ENCODE results near the gene KXD1. TPM values are rescaled to one million over a fixed set of nuclear protein-coding genes. Genes with fewer than 3 reads are reported as not detected.
A peak's percentile ranks its signal among the peaks of the same experiment; 100 is the strongest.

The KXD1 gene
- total RNA-seq, 1 donor from 2014 or later, result 128 TPM

- TF ChIP-seq, protein P1, sequence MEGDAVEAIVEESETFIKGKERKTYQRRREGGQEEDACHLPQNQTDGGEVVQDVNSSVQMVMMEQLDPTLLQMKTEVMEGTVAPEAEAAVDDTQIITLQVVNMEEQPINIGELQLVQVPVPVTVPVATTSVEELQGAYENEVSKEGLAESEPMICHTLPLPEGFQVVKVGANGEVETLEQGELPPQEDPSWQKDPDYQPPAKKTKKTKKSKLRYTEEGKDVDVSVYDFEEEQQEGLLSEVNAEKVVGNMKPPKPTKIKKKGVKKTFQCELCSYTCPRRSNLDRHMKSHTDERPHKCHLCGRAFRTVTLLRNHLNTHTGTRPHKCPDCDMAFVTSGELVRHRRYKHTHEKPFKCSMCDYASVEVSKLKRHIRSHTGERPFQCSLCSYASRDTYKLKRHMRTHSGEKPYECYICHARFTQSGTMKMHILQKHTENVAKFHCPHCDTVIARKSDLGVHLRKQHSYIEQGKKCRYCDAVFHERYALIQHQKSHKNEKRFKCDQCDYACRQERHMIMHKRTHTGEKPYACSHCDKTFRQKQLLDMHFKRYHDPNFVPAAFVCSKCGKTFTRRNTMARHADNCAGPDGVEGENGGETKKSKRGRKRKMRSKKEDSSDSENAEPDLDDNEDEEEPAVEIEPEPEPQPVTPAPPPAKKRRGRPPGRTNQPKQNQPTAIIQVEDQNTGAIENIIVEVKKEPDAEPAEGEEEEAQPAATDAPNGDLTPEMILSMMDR (conservative IDR thresholded peaks at IDR 0.05; ENCODE audit: low read depth, low read length), result no peak
- DNase-seq (ENCODE audit: low read depth), result no peak
- no peak overlapping the region for H3K4me3 ChIP-seq (ENCODE audit: low read depth, low read length)
Observed at GRCh38 chr19:18577365-18577914, 19.8 kb downstream of the KXD1 start.

- no peak for DNase-seq (ENCODE audit: low read depth)
- no peak overlapping the region for H3K4me3 ChIP-seq (ENCODE audit: low read depth, low read length)
- TF ChIP-seq, protein P1 (conservative IDR thresholded peaks at IDR 0.05; ENCODE audit: low read depth, low read length), result no peak
Observed at GRCh38 chr19:18580311-18580710, 22.6 kb downstream of the KXD1 start.

DNA sequence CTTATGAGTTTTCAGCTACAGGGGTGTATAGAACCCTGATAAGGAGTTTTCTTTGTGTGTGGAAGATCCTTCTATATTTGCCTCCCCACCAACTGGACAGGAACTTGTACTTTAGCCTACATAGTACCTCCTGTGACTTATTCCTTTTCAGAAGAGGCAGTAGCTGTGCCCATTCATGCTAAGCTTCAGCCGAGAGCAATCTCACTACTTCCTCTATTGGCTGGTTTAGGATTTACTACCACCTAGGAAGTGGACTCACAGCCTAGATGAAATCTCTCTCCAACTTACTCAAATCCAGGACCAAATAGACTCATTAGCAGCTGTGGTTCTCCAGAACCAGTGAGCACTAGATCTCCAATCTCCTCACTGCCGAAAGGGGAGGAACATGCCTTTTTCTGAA lies 28.6 kb downstream of the KXD1 start:
- DNase-seq (ENCODE audit: low read depth), result no peak
- TF ChIP-seq, protein P1 (conservative IDR thresholded peaks at IDR 0.05; ENCODE audit: low read depth, low read length), result peak; percentile 31
- no peak overlapping the region for H3K4me3 ChIP-seq (ENCODE audit: low read depth, low read length)

DNA sequence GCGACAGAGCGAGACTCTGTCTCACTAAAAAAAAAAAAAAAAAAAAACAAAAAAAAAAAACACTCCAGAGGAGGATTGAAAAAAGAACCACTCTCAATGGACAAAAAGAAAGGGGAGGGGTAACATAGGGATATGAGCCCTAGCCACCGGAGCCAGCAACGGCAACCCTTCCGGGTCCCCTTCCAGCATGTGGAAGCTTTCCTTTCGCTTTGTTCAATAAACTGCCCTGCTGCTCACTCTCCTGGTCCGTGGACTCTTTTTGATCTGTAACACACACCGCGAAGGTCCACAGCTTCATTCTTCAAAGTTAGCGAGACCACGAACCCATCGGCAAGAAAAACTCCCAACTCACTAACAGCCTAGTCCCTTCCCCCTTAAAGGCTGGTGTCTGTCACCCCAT lies 29.9 kb downstream of the KXD1 start:
- TF ChIP-seq, protein P1 (conservative IDR thresholded peaks at IDR 0.05; ENCODE audit: low read depth, low read length), result no peak
- no peak overlapping the region for H3K4me3 ChIP-seq (ENCODE audit: low read depth, low read length)
- no peak for DNase-seq (ENCODE audit: low read depth)

GRCh38 chr19:18587962-18588610 lies 30.4 kb downstream of the KXD1 start:
- no peak for DNase-seq (ENCODE audit: low read depth)
- TF ChIP-seq, protein P1 (conservative IDR thresholded peaks at IDR 0.05; ENCODE audit: low read depth, low read length), result no peak
- peak overlapping the region; percentile 91 for H3K4me3 ChIP-seq (ENCODE audit: low read depth, low read length)

- TF ChIP-seq, protein P1 (conservative IDR thresholded peaks at IDR 0.05; ENCODE audit: low read depth, low read length), result peak; percentile 79
- DNase-seq (ENCODE audit: low read depth), result no peak
- H3K4me3 ChIP-seq (ENCODE audit: low read depth, low read length), result peak within 1 kb of the TSS; percentile 91
Observed at GRCh38 chr19:18588611-18589379, 31.1 kb downstream of the KXD1 start, which contains the start of gene REX1BD. Gene REX1BD (plus strand): TSS chr19:18588798. CDS start chr19:18588802, 4 bp downstream.
